NOMO-1 (cell line): ENCODE results near the gene NOSIP.

Experiments used
- DNase-seq, 2 experiments: peaks; one replicate each; lab custom pipeline; 2025; ENCODE audit not compliant: unreplicated experiment in 2 of 2; lab: John Stamatoyannopoulos, UW

The NOSIP gene

DNA sequence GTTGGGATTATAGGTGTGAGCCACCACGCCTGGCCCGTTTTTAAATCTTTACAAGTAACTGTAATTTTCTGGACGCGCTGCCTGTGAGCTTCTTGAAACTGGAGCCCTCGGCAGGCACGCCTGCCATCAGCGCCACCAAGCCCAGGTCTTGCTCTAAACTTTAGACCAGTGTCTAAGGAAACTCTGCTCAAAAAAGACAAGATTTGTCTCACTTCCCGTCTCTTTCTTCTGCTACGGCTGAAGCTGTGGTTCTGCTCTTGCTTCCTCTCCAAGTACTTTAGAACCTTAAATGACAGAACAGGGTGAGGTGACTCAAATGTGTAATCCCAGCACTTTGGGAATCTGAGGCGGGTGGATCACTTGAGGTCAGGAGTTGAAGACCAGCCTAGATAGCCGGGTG, 27.6 kb downstream of the NOSIP start:
- DNase-seq = peak; percentile 15 to 24

DNA sequence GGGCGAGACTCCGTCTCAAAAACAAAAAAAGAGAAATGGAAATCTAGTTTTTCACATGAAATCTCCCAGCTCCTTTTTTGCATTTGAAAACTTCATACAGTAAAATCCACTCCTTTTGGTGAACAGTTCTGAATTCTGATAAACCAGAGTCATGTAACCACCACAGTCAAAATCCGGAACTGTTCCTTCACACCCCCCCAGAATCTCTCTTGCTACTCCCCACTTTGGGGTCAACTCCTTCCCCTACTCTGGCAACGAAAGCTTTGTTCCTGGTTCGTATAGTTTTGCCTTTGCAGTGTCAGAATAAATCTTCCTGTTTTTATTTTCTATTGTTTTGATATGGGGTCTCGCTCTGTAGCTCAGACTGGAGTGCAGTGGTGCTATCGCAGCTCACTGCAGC, 28.8 kb downstream of the NOSIP start:
- DNase-seq = no peak

DNA sequence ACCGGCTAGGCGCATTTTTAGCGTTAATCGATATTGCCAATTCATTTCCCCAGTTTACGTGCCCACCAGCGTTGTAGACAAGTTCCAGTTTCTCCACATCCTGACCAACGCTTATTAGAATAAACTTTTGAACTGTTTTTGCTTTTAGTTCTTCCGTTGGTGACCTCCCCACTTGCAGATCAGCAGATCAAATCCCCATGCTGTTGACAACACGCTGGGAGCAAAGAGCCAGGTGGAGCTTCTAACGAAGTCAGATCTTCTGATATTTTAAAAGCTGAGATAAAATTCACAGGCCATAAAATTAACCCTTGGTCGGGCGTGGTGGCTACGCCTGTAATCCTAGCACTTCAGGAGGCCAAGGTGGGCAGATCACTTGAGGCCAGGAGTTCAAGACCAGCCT, 31.3 kb downstream of the NOSIP start:
- no peak for DNase-seq

DNA sequence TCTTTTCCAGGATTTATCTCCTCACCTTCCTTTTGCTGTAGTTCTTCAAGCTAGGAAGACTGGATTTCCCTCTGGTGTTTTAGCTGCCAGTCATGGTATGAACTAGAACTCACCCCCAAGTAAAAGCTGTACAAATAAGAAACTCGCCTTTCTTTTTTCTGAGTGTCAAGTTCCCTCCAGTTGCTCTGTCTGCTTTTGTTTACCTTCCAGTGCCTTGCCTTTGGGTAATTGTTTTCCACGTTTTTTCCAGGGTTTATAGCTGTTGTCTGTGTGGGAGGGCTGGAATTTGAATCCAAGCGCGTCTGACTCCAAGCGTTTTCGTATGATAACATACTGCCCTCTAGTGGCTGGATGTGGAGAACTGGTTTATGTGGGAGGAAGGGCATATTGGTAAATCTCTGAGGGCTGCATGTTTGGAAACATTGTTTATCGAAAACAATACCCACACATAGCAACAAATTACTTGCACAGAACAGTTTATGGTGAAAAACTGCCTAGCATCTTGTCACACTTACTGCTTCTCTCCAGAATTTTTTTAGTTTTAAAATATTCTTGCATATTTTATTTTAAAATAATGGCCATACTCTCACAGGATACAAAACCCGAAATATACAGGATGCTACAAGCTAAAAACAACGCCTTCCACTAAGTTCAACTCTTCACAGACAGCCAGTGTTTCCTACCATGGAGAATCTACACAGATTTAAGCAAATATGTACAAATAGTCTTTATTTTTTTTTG, 33.4 kb downstream of the NOSIP start:
- peak; percentile 31 to 68 for DNase-seq

DNA sequence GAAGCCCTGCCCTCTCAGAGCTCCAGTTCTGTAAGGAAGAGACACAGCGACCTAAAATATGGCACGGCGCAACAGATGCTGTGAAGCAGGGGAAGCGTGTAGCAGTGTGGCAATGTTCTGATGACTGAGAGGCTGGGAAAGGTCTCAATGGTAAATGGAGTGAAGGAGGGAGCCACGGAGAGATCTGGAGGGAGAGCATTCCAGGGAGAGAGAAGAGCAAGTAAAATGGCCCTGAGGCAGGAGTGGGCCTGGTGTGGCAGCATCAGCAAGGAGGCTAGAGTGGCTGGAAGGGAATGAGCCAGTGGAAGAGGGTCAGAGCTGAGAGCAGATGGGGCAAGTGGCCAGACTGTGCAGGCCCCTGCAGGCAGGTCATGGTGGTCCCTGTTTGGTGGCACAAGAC, 36.2 kb downstream of the NOSIP start:
- no peak for DNase-seq

DNA sequence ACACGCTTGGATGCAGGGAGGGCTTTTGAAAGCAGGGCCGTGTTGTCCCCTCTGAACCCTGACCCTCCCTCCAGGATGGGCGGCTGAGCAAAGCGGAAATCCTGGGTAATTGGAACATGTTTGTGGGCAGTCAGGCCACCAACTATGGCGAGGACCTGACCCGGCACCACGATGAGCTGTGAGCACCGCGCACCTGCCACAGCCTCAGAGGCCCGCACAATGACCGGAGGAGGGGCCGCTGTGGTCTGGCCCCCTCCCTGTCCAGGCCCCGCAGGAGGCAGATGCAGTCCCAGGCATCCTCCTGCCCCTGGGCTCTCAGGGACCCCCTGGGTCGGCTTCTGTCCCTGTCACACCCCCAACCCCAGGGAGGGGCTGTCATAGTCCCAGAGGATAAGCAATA, 37.3 kb downstream of the NOSIP start:
- no peak for DNase-seq

DNA sequence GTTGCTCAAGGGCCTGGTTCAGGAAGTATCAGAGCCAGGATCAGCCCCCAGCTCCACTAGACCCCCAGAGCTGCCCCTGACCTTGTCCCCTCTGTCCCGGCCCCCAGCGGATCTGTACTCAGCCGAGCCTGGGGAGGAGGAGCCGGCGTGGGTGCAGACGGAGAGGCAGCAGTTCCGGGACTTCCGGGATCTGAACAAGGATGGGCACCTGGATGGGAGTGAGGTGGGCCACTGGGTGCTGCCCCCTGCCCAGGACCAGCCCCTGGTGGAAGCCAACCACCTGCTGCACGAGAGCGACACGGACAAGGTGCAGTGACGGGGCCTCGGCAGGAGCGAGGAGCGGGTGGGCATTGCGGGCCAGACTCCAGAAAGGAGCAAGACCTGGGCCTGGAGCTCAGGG, 37.9 kb downstream of the NOSIP start:
- no peak for DNase-seq

DNA sequence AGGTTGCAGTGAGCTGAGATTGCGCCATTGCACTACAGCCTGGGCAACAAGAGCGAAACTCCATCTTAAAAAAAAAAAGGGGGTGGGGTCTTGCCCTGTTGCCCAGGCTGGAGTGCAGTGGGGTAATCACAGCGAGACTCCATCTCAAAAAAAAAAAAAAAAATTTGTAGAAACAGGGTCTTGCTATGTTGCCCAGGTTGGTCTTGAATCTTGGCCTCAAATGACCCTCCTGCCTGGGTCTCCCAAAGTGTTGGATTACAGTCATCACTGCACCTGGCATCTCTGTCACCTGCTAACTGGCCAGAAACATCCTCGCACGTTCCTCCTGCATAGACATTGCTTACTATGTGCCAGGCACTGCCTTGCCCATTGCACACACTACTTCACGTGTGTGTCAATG, 38.4 kb downstream of the NOSIP start:
- DNase-seq = no peak

DNA sequence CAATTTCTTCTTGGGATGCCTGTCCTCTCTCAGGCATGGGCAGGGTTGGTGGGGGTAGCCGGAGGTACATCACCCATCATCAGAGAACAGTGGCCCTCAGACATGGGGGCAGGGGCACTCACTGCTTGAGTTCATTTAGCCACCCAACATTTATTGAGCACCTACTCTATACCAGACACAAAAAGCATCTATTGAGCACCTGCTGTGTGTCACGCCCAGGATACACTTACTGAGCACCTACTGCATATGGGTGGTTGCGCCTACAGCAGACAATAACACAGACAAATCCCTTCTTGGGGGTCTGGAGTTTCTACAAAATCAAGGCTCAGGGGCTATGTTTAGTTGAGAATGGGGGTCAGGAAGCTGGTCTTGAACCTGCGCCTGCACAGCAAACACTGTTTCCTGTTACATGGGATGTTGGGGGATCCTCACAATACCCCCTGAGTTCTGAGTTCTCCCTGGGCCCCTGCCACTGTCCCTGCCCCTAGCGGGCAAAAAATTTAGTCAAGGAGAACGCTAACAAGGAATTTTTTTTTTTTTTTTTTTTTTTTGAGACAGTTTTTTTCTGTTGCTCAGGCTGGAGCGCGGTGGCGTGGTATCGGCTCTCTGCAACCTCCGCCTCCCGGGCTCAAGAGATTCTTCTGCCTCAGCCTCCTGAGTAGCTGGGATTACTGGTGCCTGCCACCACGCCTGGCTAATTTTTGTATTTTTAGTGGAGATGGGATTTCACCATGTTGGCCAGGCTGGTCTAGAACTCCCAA, 41.0 kb downstream of the NOSIP start:
- no peak for DNase-seq

DNA sequence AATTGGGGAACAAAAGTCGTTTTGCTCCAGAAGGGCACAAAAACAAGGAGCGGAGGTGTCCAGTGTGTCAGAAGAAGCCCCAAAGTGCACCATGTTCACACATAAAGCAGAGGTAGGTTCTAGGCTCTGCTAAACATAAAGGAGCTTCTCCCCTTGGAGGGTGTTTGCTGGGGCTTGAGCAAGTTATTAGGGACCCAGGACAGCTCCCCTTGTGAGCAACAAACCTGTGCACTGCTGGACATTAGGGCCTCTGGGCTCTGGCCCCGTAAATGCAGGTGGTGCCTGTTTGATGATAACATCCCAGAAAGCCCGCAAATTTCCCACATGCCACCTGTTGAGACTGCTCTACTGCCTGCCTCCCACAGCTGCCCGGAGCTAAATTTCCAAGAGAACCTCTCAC, 41.7 kb downstream of the NOSIP start:
- DNase-seq = no peak

DNA sequence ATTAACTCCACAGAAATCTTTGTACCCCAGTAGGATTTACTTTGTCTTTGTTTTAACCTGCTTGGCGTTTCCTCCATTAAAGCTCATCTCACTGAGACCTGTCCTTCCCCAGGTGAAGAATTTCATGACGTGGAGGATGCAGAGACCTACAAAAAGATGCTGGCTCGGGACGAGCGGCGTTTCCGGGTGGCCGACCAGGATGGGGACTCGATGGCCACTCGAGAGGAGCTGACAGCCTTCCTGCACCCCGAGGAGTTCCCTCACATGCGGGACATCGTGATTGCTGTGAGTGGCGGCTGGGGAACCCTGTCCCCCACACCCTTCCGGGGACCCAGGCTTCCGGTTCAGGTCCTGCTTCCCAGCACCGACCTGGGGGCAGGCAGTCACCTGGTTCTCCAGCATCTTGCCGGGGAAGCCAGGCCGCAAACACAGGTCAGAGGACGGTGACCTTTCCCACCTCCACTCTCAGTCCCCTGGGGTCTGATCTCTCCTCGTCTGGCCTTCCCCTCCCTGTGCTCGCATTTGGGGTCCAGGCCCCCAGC, 43.4 kb downstream of the NOSIP start:
- no peak for DNase-seq

DNA sequence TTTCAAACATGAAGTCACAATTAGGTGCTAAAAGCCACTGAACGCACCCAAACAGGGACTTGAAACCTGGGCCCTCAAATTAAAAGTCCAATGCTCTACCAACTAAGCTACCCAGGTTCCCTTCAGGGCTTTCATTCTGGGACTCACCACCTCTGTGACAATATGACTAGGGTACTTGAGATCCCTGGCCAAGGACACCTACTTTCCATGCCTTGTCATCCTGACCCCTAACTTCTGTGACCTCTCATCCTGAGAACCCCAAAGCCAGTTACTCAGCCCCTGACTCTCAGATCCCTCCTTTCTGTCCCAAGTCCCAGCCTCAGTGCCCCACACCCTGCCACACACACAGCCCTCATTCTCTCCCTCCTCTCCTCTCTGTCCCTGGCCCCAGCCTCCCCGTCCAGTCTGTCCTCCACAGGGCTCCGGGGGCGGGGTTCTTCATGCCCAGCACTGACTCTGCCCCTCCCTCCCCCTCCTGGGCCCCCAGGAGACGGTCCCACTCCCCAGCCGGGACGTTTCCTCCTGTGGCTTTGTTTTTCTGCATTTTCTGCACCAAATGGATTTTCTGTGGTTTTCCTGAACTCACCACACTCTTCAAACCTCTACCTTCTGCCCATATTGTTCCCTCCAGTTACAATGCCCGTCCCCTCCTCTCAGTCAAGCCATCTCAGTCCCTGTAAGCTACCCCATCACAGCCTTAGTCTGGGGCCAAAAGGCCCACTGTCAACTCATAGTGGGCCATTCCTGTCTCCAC, 45.5 kb downstream of the NOSIP start:
- no peak for DNase-seq

DNA sequence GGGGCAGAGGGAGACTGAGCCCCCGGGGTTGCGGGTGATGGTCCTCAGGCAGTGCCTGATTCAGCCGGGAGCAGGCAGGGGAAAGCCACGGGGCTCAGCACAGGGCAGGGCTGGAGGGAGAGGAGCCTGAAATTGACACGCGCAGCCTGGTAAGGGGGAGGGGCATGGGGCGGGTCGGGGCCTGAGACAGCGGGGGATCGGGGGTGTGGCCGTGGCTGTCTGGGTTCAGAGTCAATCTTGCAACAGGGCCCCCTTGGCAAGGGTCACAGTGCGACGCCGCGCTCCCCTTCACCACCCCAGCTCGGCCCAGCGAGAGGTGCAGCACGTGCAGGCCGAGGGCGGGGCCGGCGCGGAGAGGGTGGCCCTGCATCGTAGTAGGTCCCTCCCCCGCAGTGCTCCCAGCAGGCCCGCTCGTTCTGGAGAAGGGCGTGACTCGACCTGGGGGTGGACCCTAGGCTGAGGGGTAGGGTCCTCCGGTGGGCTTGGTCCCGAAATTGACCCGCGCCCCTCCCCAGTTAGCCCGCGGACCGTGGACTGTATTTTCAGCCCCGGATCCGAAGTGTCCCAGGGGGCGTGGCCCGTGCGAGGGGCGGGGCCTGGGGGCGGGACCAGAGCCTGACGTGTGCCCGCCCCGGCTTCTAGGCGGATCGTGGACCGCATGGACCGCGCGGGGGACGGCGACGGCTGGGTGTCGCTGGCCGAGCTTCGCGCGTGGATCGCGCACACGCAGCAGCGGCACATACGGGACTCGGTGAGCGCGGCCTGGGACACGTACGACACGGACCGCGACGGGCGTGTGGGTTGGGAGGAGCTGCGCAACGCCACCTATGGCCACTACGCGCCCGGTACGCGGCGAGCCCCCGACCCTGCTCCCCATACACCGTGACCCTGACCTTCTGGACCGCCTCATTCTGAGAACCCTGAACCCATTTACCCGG, 46.5 kb downstream of the NOSIP start:
- DNase-seq = peak; percentile 48 to 63

DNA sequence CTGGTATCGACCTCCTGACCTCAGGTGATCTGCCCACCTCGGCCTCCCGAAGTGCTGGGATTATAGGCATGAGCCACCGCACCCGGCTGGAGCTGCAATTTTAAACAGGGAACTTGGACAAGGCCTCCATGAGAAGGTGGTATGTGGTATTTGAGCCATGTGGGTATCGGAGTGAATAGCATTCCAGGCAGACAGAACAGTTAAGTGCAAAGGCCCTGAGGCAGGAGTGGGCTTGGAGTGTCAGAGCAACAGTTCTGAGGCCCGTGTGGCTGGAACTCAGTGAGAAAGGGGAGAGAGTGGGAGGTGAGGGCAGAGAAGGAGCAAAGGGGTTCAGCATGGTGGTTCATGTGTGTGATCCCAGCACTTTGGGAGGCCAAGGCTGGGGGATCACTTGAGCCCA, 49.6 kb downstream of the NOSIP start:
- DNase-seq = no peak

DNA sequence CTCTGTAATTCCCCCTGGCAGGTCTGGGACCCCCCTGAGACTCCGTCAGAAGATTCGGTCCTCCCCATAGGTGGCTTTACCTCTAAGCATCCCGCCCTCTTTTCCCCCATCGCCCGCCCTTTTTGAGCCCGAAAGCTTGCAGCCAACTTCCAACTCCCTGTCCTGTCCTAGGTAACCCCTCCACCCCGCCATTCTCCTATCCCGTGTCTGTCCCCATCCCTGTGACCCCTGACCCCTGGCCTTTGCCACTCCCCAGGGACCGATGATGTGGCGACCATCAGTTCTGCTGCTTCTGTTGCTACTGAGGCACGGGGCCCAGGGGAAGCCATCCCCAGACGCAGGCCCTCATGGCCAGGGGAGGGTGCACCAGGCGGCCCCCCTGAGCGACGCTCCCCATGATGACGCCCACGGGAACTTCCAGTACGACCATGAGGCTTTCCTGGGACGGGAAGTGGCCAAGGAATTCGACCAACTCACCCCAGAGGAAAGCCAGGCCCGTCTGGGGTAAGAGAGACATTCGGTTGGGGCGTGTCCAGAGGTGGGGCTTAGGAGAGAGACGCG, 52.1 kb downstream of the NOSIP start:
- DNase-seq = no peak

DNA sequence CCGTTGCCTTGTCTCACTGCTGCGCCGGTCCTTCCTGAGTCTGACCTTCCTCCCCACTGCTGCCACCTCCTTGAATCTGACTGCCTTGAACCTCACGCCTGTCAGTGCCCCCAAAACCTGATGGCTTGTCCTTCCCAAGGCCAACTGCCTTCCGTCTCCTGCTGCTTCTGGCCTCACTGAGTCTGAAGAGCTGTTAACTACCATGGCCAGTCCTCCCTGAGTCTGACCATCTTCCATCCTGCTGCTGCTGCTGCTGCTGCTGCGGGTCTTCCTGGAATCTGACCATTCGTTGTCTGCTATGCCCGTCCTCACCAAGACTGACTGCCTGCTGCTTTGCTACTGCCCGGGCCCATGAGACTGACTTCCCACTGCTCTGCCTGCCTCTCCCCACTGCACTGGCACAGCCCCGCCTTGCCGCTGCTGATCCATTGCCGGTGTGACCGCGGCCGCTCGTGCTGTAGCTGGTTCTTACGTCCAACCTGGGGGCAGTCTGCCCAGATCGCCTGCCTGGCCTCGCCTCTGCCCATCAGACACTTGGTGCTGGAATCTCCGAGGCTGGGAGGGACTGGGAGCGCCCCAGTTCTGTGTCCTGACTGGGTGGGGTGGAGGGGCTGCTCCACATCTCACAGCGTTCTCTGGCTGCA, 55.4 kb downstream of the NOSIP start:
- no peak for DNase-seq

DNA sequence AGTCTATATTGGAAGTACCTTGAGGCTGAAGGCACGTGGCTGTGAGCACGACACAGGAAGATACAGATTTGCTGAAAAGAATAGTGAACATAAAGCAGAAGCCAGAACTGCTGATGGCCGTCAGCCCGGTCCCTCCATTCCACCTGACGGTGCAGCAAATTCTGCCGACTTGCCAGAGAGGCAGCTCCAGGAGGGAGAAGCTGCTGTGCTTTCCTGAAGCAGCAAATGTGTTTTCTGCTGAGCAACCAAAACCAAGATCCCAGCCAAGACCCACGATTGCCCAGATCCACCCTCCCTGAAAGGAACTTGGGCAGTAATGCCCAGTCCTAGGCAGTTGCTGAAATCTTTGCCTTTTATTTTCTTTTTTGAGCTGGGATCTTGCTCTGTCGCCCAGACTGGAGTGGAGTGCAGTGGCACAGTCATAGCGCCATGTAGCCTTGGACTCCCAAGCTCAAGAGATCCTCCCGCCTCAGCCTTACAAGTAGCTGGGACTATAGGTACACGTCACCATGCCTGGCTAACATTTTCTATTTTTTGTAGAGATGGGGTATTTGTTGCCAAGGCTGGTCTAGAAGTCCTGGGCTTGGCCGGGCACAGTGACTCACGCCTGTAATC, 59.5 kb downstream of the NOSIP start:
- no peak for DNase-seq

DNA sequence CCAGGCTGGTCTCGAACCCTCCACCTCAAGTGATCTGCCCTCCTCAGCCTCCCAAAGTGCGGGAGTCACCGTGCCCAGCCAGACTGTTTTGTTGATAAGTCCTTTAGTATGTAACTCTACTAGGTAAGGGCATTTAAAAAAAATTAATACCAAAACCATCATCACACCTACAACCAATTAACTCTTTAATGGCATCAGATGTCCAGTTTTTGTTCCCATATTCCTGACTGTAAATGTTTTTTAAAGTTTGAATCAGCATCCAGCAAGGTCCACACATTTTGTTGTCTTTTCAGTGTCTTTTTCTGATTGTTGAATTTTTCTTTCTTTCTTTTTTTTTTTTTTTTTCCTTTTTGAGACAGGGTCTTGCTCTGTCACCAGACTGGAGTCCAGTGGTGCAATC, 62.3 kb downstream of the NOSIP start:
- no peak for DNase-seq

DNA sequence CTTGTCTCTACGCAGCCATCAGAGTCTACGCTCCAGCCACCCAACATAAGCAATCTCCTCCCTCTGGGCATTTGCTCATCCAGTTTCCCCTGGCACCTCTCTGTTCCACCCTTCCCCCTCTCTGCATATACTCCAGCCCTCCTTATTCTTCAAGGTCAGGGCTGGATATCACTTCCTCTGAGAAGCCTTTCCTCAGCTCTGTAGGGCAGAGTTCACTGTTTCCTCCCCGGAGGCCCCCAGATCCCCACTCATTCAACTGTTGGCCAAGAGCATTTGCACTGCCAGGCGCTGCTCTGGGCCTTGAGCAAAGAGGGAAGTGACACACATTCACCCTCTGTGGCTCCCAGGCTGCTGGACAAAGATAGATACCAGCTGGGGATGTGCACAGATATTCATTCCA, 64.6 kb downstream of the NOSIP start:
- DNase-seq = peak; percentile 95 to 97
